Sciatic nerve (tissue), 2 donors: ENCODE results near the gene ADA. TPM values are rescaled to one million over a fixed set of nuclear protein-coding genes. Genes with fewer than 3 reads are reported as not detected.
A peak's percentile ranks its signal among the peaks of the same experiment; 100 is the strongest.

Experiments
- ATAC-seq: fragments of 200-7000 bp; cut with Tn5 transposase; one replicate; pipeline ENCODE4 v1.9.1; 2020; ENCODE audit warnings: mild to moderate bottlenecking, moderate library complexity
- DNase-seq: peaks from one replicate; pipeline ENCODE4 v3.0.0-alpha.2; 2020; ENCODE audit warnings: low spot score
- intact Hi-C: fragments of 100-400 bp; cut with DNase I; formaldehyde crosslinking; loops from one replicate; pipeline ENCODE4 v1.14.2; 2022
- total RNA-seq: library from RNA; stranded (reverse); fragmentation: NEBNext Ultra II Directional; extraction: Animal tissue kit (Norgen Biotek cat#: 25700); gene quantifications from one replicate; pipeline ENCODE4 v1.2.1, GENCODE V29; 2021
- donor health status: DM: no; HTN: no; CAD: no.
- donor health status: DM: no; HTN: no; CAD: no.

Gene ADA
- total RNA-seq, 1 donor from 2014 or later: 7.7 TPM

GRCh38 chr20:44648579-44648978 lies 2.9 kb downstream of the ADA start:
- no peak for DNase-seq
- ATAC-seq: no peak
- intact Hi-C loops: no loop called here

GRCh38 chr20:44648068-44648467 lies 3.4 kb downstream of the ADA start:
- DNase-seq (no peak), ATAC-seq (no peak)
- intact Hi-C loops: no loop called here

GRCh38 chr20:44646641-44647274 lies 4.7 kb downstream of the ADA start:
- no peak for ATAC-seq
- intact Hi-C loops: no loop called here
- DNase-seq: no peak

- DNase-seq (no peak), ATAC-seq (no peak)
- intact Hi-C loops: no loop called here
These were observed 5.4 kb downstream of the ADA start for GRCh38 chr20:44646023-44646640.

GRCh38 chr20:44644667-44645131 lies 6.8 kb downstream of the ADA start:
- intact Hi-C loops: no loop called here
- ATAC-seq (no peak), DNase-seq (no peak)

GRCh38 chr20:44644230-44644617 lies 7.3 kb downstream of the ADA start:
- ATAC-seq (no peak), DNase-seq (no peak)
- intact Hi-C loops: no loop called here

- peak; percentile 71 for DNase-seq
- peak; percentile 32 for ATAC-seq
- intact Hi-C loops: no loop called here
These were observed 7.8 kb downstream of the ADA start for GRCh38 chr20:44643596-44644229.

- ATAC-seq: no peak
- intact Hi-C loops: no loop called here
- DNase-seq: no peak
These were observed 8.4 kb downstream of the ADA start for GRCh38 chr20:44643154-44643519.

GRCh38 chr20:44642203-44643153 lies 9.0 kb downstream of the ADA start:
- ATAC-seq: peak; percentile 74
- intact Hi-C loops: no loop called here
- no peak for DNase-seq

GRCh38 chr20:44641325-44641724 lies 10.2 kb downstream of the ADA start:
- intact Hi-C loops: no loop called here

GRCh38 chr20:44640522-44640921 lies 11.0 kb downstream of the ADA start:
- no peak for DNase-seq
- intact Hi-C loops: no loop called here
- no peak for ATAC-seq

More at GRCh38 chr20:44641325-44641724, 10.2 kb downstream of the ADA start:
- DNase-seq (no peak), ATAC-seq (no peak)

- ATAC-seq: peak; percentile 77
- DNase-seq: no peak
- intact Hi-C loops: no loop called here
These were observed 13.8 kb downstream of the ADA start for GRCh38 chr20:44637522-44638372.

GRCh38 chr20:44637042-44637441 lies 14.5 kb downstream of the ADA start:
- no peak for ATAC-seq
- intact Hi-C loops: no loop called here
- DNase-seq: no peak

- DNase-seq (no peak), ATAC-seq (no peak)
- intact Hi-C loops: no loop called here
These were observed 15.6 kb downstream of the ADA start for GRCh38 chr20:44635877-44636276.

GRCh38 chr20:44633872-44634600 lies 17.5 kb downstream of the ADA start:
- DNase-seq (no peak), ATAC-seq (no peak)
- intact Hi-C loops: no loop called here

- intact Hi-C loops: no loop called here
- no peak for DNase-seq
- ATAC-seq: peak; percentile 42
These were observed 18.2 kb downstream of the ADA start for GRCh38 chr20:44633187-44633810.

- DNase-seq (no peak), ATAC-seq (no peak)
- intact Hi-C loops: no loop called here
These were observed 19.3 kb downstream of the ADA start for GRCh38 chr20:44632103-44632752.
